PC-3 (cell line): ENCODE results near the gene TMEM131. TPM values are rescaled to one million over a fixed set of nuclear protein-coding genes. Genes with fewer than 3 reads are reported as not detected.

Experiments
- ATAC-seq: fragments of 200-7000 bp; cut with Tn5 transposase; 2 replicates; pipeline ENCODE4 v1.9.1; 2020; ENCODE audit warnings: mild to moderate bottlenecking, moderate library complexity
- BruUV-seq: library from RNA; stranded (reverse); fragments of 400-500 nt; replicated peaks from 2 replicates; lab custom pipeline; 2021; lab: Mats Ljungman, UMichigan
- CTCF ChIA-PET: fragments of 300-600 bp; sonication (Branson Sonifier 250); formaldehyde crosslinking; loops from one replicate; lab custom pipeline; 2022; ENCODE audit warnings: antibody characterized with exemption; lab: Charles Lee
- POLR2A ChIA-PET: fragments of 300-600 bp; sonication (Branson Sonifier 250); formaldehyde crosslinking; loops from one replicate; lab custom pipeline; 2022; ENCODE audit warnings: antibody characterized with exemption; ENCODE audit not compliant: unreplicated experiment; lab: Charles Lee
- DNase-seq: peaks from one replicate; pipeline ENCODE4 v3.0.0-alpha.2; 2015
- H2AFZ ChIP-seq: fragments of 300-600 bp; sonication (generic); 2 replicates; pipeline ENCODE4 v1.6.0; 2016; ENCODE audit warnings: antibody characterized with exemption, low read length
- H3F3A ChIP-seq: fragments of 300-600 bp; sonication (generic); one replicate; pipeline ENCODE4 v1.6.0; 2017; ENCODE audit warnings: antibody characterized with exemption, low read length, control low read depth, mild to moderate bottlenecking; ENCODE audit not compliant: unreplicated experiment
- H3K27ac ChIP-seq: fragments of 300-600 bp; sonication (generic); 2 replicates; pipeline ENCODE4 v1.5.1; 2016; ENCODE audit warnings: mild to moderate bottlenecking, low read length
- H3K27me3 ChIP-seq: fragments of 300-600 bp; sonication (generic); 2 replicates; pipeline ENCODE4 v1.6.1; 2016; ENCODE audit warnings: low read length, mixed read lengths
- H3K36me3 ChIP-seq: fragments of 300-600 bp; sonication (generic); 2 replicates; pipeline ENCODE4 v1.6.1; 2016; ENCODE audit warnings: low read depth, mixed run types, low read length, mixed read lengths
- H3K4me1 ChIP-seq: fragments of 300-600 bp; sonication (generic); 2 replicates; pipeline ENCODE4 v1.5.1; 2016; ENCODE audit warnings: low read length; ENCODE audit not compliant: insufficient read depth
- H3K4me2 ChIP-seq: fragments of 300-600 bp; sonication (generic); 2 replicates; pipeline ENCODE4 v1.6.0; 2016; ENCODE audit warnings: low read length
- H3K4me3 ChIP-seq: fragments of 300-600 bp; sonication (generic); 2 replicates; pipeline ENCODE4 v1.5.1; 2016; ENCODE audit warnings: mild to moderate bottlenecking, low read length, mixed read lengths
- H3K79me2 ChIP-seq: fragments of 300-600 bp; sonication (generic); 2 replicates; pipeline ENCODE4 v1.6.1; 2017; ENCODE audit warnings: low read length, mixed read lengths
- H3K9ac ChIP-seq: fragments of 300-600 bp; sonication (generic); 2 replicates; pipeline ENCODE4 v1.6.0; 2016; ENCODE audit warnings: mild to moderate bottlenecking, low read length
- H3K9me2 ChIP-seq: fragments of 300-600 bp; sonication (generic); replicated peaks from 2 replicates; pipeline ENCODE4 v1.6.1; 2016; ENCODE audit warnings: mixed run types, low read length, mixed read lengths
- H3K9me3 ChIP-seq: fragments of 300-600 bp; sonication (generic); 2 replicates; pipeline ENCODE4 v1.6.1; 2016; ENCODE audit warnings: low read length, mixed read lengths
- H4K20me1 ChIP-seq: fragments of 300-600 bp; sonication (generic); 2 replicates; pipeline ENCODE4 v1.6.1; 2016; ENCODE audit warnings: low read length, mixed read lengths
- EZH2 ChIP-seq: fragments of 300-600 bp; sonication (generic); IDR thresholded peaks from one replicate; pipeline ENCODE4 v1.6.1; 2017; ENCODE audit warnings: antibody characterized with exemption, mild to moderate bottlenecking, low read length; ENCODE audit not compliant: unreplicated experiment
- EZH2phosphoT487 ChIP-seq: fragments of 300-600 bp; sonication (generic); IDR thresholded peaks from 2 replicates; pipeline ENCODE4 v1.6.1; 2018; ENCODE audit warnings: mild to moderate bottlenecking, antibody characterized with exemption, low read length, borderline replicate concordance
- intact Hi-C: fragments of 100-400 bp; cut with micrococcal nuclease; formaldehyde crosslinking; loops from 2 replicates; pipeline ENCODE4 v1.9.0; 2023
- total RNA-seq: library from RNA; depleted of rRNA; stranded (reverse); fragments of >200 nt; gene quantifications from 2 replicates; pipeline ENCODE4 v1.2.3, GENCODE V29; 2014
- TF ChIP-seq, protein P1 (sequence below): fragments of 300-600 bp; sonication (generic); conservative IDR thresholded peaks from 2 replicates; pipeline ENCODE4 v1.5.1; 2017; ENCODE audit warnings: antibody characterized with exemption, low read depth, mild to moderate bottlenecking, low read length

Gene TMEM131
- total RNA-seq, 1 experiment from 2014 or later: 21.1 TPM

GRCh38 chr2:97736608-97737330, 259.0 kb downstream of the TMEM131 start:
- no TSS peak for BruUV-seq
- CTCF ChIA-PET: no interaction called here
- Histone ChIP-seq H3F3A (no peaks in the 10 kb centered on the region), H3K27ac (no peak overlapping the region), H3K4me3 (no peak overlapping the region), H3K4me1 (0 out of 2 replicates have a peak, but pooled peaks cover under 1% of the 10 kb centered on the region), H3K9me2 (no peaks in the 10 kb centered on the region), H4K20me1 (no peaks in the 10 kb centered on the region), H3K36me3 (no peaks in the 10 kb centered on the region), H3K27me3 (no peaks in the 10 kb centered on the region), H3K79me2 (no peaks in the 10 kb centered on the region), H3K9me3 (no peaks in the 10 kb centered on the region), H2AFZ (no peak overlapping the region), H3K9ac (no peak overlapping the region), H3K4me2 (no peak overlapping the region)
- intact Hi-C loops: no loop called here
- no peak for ATAC-seq
- no peak for DNase-seq
- no peak for TF ChIP-seq EZH2phosphoT487
- TF ChIP-seq, protein P1, sequence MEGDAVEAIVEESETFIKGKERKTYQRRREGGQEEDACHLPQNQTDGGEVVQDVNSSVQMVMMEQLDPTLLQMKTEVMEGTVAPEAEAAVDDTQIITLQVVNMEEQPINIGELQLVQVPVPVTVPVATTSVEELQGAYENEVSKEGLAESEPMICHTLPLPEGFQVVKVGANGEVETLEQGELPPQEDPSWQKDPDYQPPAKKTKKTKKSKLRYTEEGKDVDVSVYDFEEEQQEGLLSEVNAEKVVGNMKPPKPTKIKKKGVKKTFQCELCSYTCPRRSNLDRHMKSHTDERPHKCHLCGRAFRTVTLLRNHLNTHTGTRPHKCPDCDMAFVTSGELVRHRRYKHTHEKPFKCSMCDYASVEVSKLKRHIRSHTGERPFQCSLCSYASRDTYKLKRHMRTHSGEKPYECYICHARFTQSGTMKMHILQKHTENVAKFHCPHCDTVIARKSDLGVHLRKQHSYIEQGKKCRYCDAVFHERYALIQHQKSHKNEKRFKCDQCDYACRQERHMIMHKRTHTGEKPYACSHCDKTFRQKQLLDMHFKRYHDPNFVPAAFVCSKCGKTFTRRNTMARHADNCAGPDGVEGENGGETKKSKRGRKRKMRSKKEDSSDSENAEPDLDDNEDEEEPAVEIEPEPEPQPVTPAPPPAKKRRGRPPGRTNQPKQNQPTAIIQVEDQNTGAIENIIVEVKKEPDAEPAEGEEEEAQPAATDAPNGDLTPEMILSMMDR: no peak
- TF ChIP-seq EZH2: no peak
- POLR2A ChIA-PET: no interaction called here

- Histone ChIP-seq H3K4me1 (no peaks in the 10 kb centered on the region), H3K27ac (no peak overlapping the region), H4K20me1 (no peaks in the 10 kb centered on the region), H3K4me2 (no peak overlapping the region), H3K9ac (no peak overlapping the region), H3K79me2 (no peaks in the 10 kb centered on the region), H3K27me3 (no peaks in the 10 kb centered on the region), H3K4me3 (no peak overlapping the region), H2AFZ (no peak overlapping the region), H3K9me2 (no peaks in the 10 kb centered on the region), H3F3A (no peaks in the 10 kb centered on the region), H3K36me3 (no peaks in the 10 kb centered on the region), H3K9me3 (no peaks in the 10 kb centered on the region)
- ATAC-seq (no peak), DNase-seq (no peak)
- BruUV-seq: no TSS peak
- ChIA-PET CTCF (no interaction called here), POLR2A (no interaction called here)
- intact Hi-C loops: no loop called here
- TF ChIP-seq EZH2: no peak
- TF ChIP-seq EZH2phosphoT487: no peak
- TF ChIP-seq, protein P1: no peak
Observed at GRCh38 chr2:97736185-97736584, 259.6 kb downstream of the TMEM131 start.

DNA sequence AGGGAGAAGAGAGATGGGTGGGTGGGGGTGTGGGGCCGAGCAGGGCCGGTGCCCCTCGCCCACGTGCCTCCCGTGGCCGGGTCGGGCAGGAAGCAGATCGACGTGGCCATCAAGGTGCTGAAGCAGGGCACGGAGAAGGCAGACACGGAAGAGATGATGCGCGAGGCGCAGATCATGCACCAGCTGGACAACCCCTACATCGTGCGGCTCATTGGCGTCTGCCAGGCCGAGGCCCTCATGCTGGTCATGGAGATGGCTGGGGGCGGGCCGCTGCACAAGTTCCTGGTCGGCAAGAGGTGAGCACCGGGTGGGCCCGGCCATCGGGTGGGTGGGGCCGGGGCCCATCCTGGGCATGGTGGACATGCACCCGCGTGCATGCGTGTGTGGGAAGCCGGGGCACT, 260.6 kb downstream of the TMEM131 start:
- Histone ChIP-seq H3K36me3 (no peaks in the 10 kb centered on the region), H3K27me3 (no peaks in the 10 kb centered on the region), H3K79me2 (no peaks in the 10 kb centered on the region), H3K9me3 (no peaks in the 10 kb centered on the region), H3K9ac (no peak overlapping the region), H3K27ac (no peak overlapping the region), H3K4me2 (no peak overlapping the region), H3K9me2 (no peaks in the 10 kb centered on the region), H3F3A (no peaks in the 10 kb centered on the region), H3K4me3 (no peak overlapping the region), H3K4me1 (no peaks in the 10 kb centered on the region), H4K20me1 (no peaks in the 10 kb centered on the region), H2AFZ (no peak overlapping the region)
- intact Hi-C loops: no loop called here
- no peak for TF ChIP-seq EZH2
- TF ChIP-seq, protein P1: no peak
- TF ChIP-seq EZH2phosphoT487: no peak
- ChIA-PET CTCF (no interaction called here), POLR2A (no interaction called here)
- no peak for DNase-seq
- no TSS peak for BruUV-seq
- no peak for ATAC-seq
